Measurements from ENCODE around the gene TMEM169. TPM values are rescaled to one million over a fixed set of nuclear protein-coding genes. Genes with fewer than 3 reads are reported as not detected.

The TMEM169 gene
- total and polyA plus RNA-seq, 7 donors, result 0.80 to 1.4 (median 0.95) TPM; not detected in 3

GRCh38 chr2:216098421-216099334 is 17.0 kb downstream of the TMEM169 start:
- H3K27me3 ChIP-seq, result no peaks in the 10 kb centered on the region
- no peaks in the 10 kb centered on the region for H3K9me3 ChIP-seq
- no peak for DNase-seq
- no peaks in the 10 kb centered on the region for H3K36me3 ChIP-seq
- intact Hi-C loops (cut with DNase I), result no loop called here
- TF ChIP-seq EP300 (IDR thresholded peaks at IDR 0.05), result no peak
- TF ChIP-seq POLR2A (IDR thresholded peaks at IDR 0.05), result no peak
- TF ChIP-seq CTCF (IDR thresholded peaks at IDR 0.05), result no peak
- TF ChIP-seq POLR2AphosphoS5 (IDR thresholded peaks at IDR 0.05), result no peak
- H3K4me1 ChIP-seq, result no peaks in the 10 kb centered on the region
- H3K27ac ChIP-seq, result no peak overlapping the region
- 94 to 95% methylated on average over 9 of the region's 9 CpGs for WGBS, 2 donors
- no peak overlapping the region for H3K4me3 ChIP-seq

- H3K4me1 ChIP-seq, result no peaks in the 10 kb centered on the region
- no peaks in the 10 kb centered on the region for H3K36me3 ChIP-seq
- H3K9me3 ChIP-seq, result no peaks in the 10 kb centered on the region
- TF ChIP-seq CTCF (IDR thresholded peaks at IDR 0.05) (no peak), EP300 (IDR thresholded peaks at IDR 0.05) (no peak), POLR2AphosphoS5 (IDR thresholded peaks at IDR 0.05) (no peak), POLR2A (IDR thresholded peaks at IDR 0.05) (no peak)
- H3K27me3 ChIP-seq, result no peaks in the 10 kb centered on the region
- no peak for DNase-seq
- intact Hi-C loops (cut with DNase I), result no loop called here
- no peak overlapping the region for H3K27ac ChIP-seq
- WGBS, 2 donors, result 89 to 92% methylated on average over 4 of the region's 4 CpGs
- no peak overlapping the region for H3K4me3 ChIP-seq
Observed at GRCh38 chr2:216101109-216101508, 19.4 kb downstream of the TMEM169 start.

- Histone ChIP-seq H3K4me1 (no peaks in the 10 kb centered on the region), H3K9me3 (no peaks in the 10 kb centered on the region), H3K4me3 (no peak overlapping the region), H3K27me3 (no peaks in the 10 kb centered on the region), H3K27ac (no peak overlapping the region), H3K36me3 (no peaks in the 10 kb centered on the region)
- DNase-seq, result no peak
- intact Hi-C loops (cut with DNase I), result no loop called here
- 65 to 72% methylated on average over 1 of the region's 1 CpG for WGBS, 2 donors
- TF ChIP-seq CTCF (IDR thresholded peaks at IDR 0.05), result no peak
- no peak for TF ChIP-seq POLR2AphosphoS5 (IDR thresholded peaks at IDR 0.05)
- no peak for TF ChIP-seq POLR2A (IDR thresholded peaks at IDR 0.05)
- no peak for TF ChIP-seq EP300 (IDR thresholded peaks at IDR 0.05)
Observed at GRCh38 chr2:216103213-216103612, 21.5 kb downstream of the TMEM169 start.

GRCh38 chr2:216104691-216105090 is 23.0 kb downstream of the TMEM169 start:
- intact Hi-C loops (cut with DNase I), result no loop called here
- no peak for TF ChIP-seq CTCF (IDR thresholded peaks at IDR 0.05)
- TF ChIP-seq POLR2A (IDR thresholded peaks at IDR 0.05), result no peak
- TF ChIP-seq EP300 (IDR thresholded peaks at IDR 0.05), result no peak
- TF ChIP-seq POLR2AphosphoS5 (IDR thresholded peaks at IDR 0.05), result no peak
- Histone ChIP-seq H3K4me3 (no peak overlapping the region), H3K27ac (no peak overlapping the region), H3K9me3 (no peaks in the 10 kb centered on the region), H3K4me1 (peaks cover 0 to 4% (median 3%) of the 10 kb centered on the region in 4 donors), H3K27me3 (no peaks in the 10 kb centered on the region), H3K36me3 (no peaks in the 10 kb centered on the region)
- WGBS, 2 donors, result 74 to 94% methylated on average over 3 of the region's 3 CpGs
- no peak for DNase-seq
